Measurements from ENCODE around the gene SHB.

SHB gene

GRCh38 chr9:38107811-38108304 is 38.8 kb upstream of the SHB start:
- no peak overlapping the region for H3K4me2 ChIP-seq (ENCODE audit: low read depth, low read length, poor library complexity, severe bottlenecking)
- H2AFZ ChIP-seq (ENCODE audit: low read depth, low read length, severe bottlenecking) = no peak overlapping the region

GRCh38 chr9:38107405-38107804 is 38.4 kb upstream of the SHB start:
- Histone ChIP-seq H3K9me3 (ENCODE audit: insufficient read depth, low read length) (no peaks in the 10 kb centered on the region), H3K79me2 (ENCODE audit: insufficient read depth, low read length) (no peaks in the 10 kb centered on the region), H3K27ac (ENCODE audit: low read depth, low read length) (no peak overlapping the region), H4K20me1 (ENCODE audit: low read depth, low read length) (no peaks in the 10 kb centered on the region), H3K4me3 (ENCODE audit: insufficient read depth, low read length, poor library complexity, severe bottlenecking) (no peak overlapping the region), H3K9ac (ENCODE audit: low read length) (no peak overlapping the region), H3K4me2 (ENCODE audit: low read depth, low read length, poor library complexity, severe bottlenecking) (no peak overlapping the region), H3F3A (ENCODE audit: insufficient read depth) (no peaks in the 10 kb centered on the region), H3K27me3 (ENCODE audit: low read length) (no peaks in the 10 kb centered on the region), H3K36me3 (ENCODE audit: low read length) (no peaks in the 10 kb centered on the region), H2AFZ (ENCODE audit: low read depth, low read length, severe bottlenecking) (no peak overlapping the region), H3K9me2 (replicated peaks; ENCODE audit: insufficient read depth, low read length) (no peaks in the 10 kb centered on the region)
- TF ChIP-seq CTCF (IDR thresholded peaks at IDR 0.05; ENCODE audit: insufficient read depth, low read length, poor library complexity, severe bottlenecking) = no peak
- TF ChIP-seq EZH2phosphoT487 (conservative IDR thresholded peaks at IDR 0.05; ENCODE audit: low read length) = no peak

More at GRCh38 chr9:38107811-38108304, 38.8 kb upstream of the SHB start:
- no peak for TF ChIP-seq CTCF (IDR thresholded peaks at IDR 0.05; ENCODE audit: insufficient read depth, low read length, poor library complexity, severe bottlenecking)
- no peak for TF ChIP-seq EZH2phosphoT487 (conservative IDR thresholded peaks at IDR 0.05; ENCODE audit: low read length)
- Histone ChIP-seq H3K27ac (ENCODE audit: low read depth, low read length) (no peak overlapping the region), H3K4me3 (ENCODE audit: insufficient read depth, low read length, poor library complexity, severe bottlenecking) (no peak overlapping the region), H3F3A (ENCODE audit: insufficient read depth) (no peaks in the 10 kb centered on the region), H3K36me3 (ENCODE audit: low read length) (no peaks in the 10 kb centered on the region), H3K79me2 (ENCODE audit: insufficient read depth, low read length) (no peaks in the 10 kb centered on the region), H3K9me2 (replicated peaks; ENCODE audit: insufficient read depth, low read length) (no peaks in the 10 kb centered on the region), H3K9me3 (ENCODE audit: insufficient read depth, low read length) (no peaks in the 10 kb centered on the region), H3K27me3 (ENCODE audit: low read length) (no peaks in the 10 kb centered on the region), H3K9ac (ENCODE audit: low read length) (no peak overlapping the region), H4K20me1 (ENCODE audit: low read depth, low read length) (no peaks in the 10 kb centered on the region)

GRCh38 chr9:38106488-38106887 is 37.5 kb upstream of the SHB start:
- H3K4me2 ChIP-seq (ENCODE audit: low read depth, low read length, poor library complexity, severe bottlenecking) = no peak overlapping the region
- no peaks in the 10 kb centered on the region for H3K9me3 ChIP-seq (ENCODE audit: insufficient read depth, low read length)
- H3K27me3 ChIP-seq (ENCODE audit: low read length) = no peaks in the 10 kb centered on the region
- H3K9ac ChIP-seq (ENCODE audit: low read length) = no peak overlapping the region
- no peaks in the 10 kb centered on the region for H3K9me2 ChIP-seq (replicated peaks; ENCODE audit: insufficient read depth, low read length)
- H3K4me3 ChIP-seq (ENCODE audit: insufficient read depth, low read length, poor library complexity, severe bottlenecking) = no peak overlapping the region
- H3K79me2 ChIP-seq (ENCODE audit: insufficient read depth, low read length) = no peaks in the 10 kb centered on the region
- no peaks in the 10 kb centered on the region for H4K20me1 ChIP-seq (ENCODE audit: low read depth, low read length)
- TF ChIP-seq EZH2phosphoT487 (conservative IDR thresholded peaks at IDR 0.05; ENCODE audit: low read length) (no peak), CTCF (IDR thresholded peaks at IDR 0.05; ENCODE audit: insufficient read depth, low read length, poor library complexity, severe bottlenecking) (no peak)
- no peak overlapping the region for H2AFZ ChIP-seq (ENCODE audit: low read depth, low read length, severe bottlenecking)
- no peaks in the 10 kb centered on the region for H3F3A ChIP-seq (ENCODE audit: insufficient read depth)
- H3K36me3 ChIP-seq (ENCODE audit: low read length) = no peaks in the 10 kb centered on the region
- H3K27ac ChIP-seq (ENCODE audit: low read depth, low read length) = no peak overlapping the region
